ENCODE measurements around the gene UNC13B. TPM values are rescaled to one million over a fixed set of nuclear protein-coding genes. Genes with fewer than 3 reads are reported as not detected.

Gene UNC13B
- total and polyA plus RNA-seq, 2 of the 13 experiments (the other 11 are each of a cell fraction or from before 2014, with no cell fraction given), result 14.0 to 18.3 TPM

GRCh38 chr9:35161713-35162604 lies at the start of gene UNC13B (continued):
- peak; percentile 44 for TF ChIP-seq ZNF407 (CRISPR knock-in tag; IDR thresholded peaks at IDR 0.05; ENCODE audit: not compliant biosample characterization)
- TF ChIP-seq FOXC1 (CRISPR knock-in tag; IDR thresholded peaks at IDR 0.05; ENCODE audit: borderline replicate concordance), result peak; percentile 88; the same call in 1 of the 2 replicates
- peak; percentile 82 to 84 for TF ChIP-seq POLR2A (IDR thresholded peaks at IDR 0.05; ENCODE audit: insufficient read depth in 1 of 2, low read depth in 2 of 2, low read length in 2 of 2)
- no peak for TF ChIP-seq BHLHE40 (IDR thresholded peaks at IDR 0.05; ENCODE audit: low read length)
- no peak for TF ChIP-seq NR2F6 (IDR thresholded peaks at IDR 0.05)
- TF ChIP-seq NR2F6 (CRISPR knock-in tag; IDR thresholded peaks at IDR 0.05), result no peak; the same call in none of the 2 replicates
- TF ChIP-seq HNRNPH1 (optimal IDR thresholded peaks at IDR 0.05; ENCODE audit: low read depth, low read length), result no peak
- TF ChIP-seq HMGXB4 (CRISPR knock-in tag; IDR thresholded peaks at IDR 0.05; ENCODE audit: borderline replicate concordance in 1 of 2, low read depth in 1 of 2), result peak; percentile 85 to 87
- TF ChIP-seq ZC3H13 (CRISPR knock-in tag; IDR thresholded peaks at IDR 0.05), result peak; percentile 71
- peak; percentile 91 for TF ChIP-seq ASH2L (IDR thresholded peaks at IDR 0.05; ENCODE audit: insufficient read length, low read depth, low read length)
- TF ChIP-seq ZNF761 (CRISPR knock-in tag; conservative IDR thresholded peaks at IDR 0.05), result 0 out of 2 replicates have a peak, but pooled peaks have one; percentile 54
- TF ChIP-seq E2F2 (CRISPR knock-in tag; IDR thresholded peaks at IDR 0.05; ENCODE audit: borderline replicate concordance), result no peak
- peak; percentile 66; the same call in 1 of the 2 replicates for TF ChIP-seq ZNF782 (CRISPR knock-in tag; IDR thresholded peaks at IDR 0.05; ENCODE audit: borderline replicate concordance)
- TF ChIP-seq ZNF556 (CRISPR knock-in tag; IDR thresholded peaks at IDR 0.05; ENCODE audit: borderline replicate concordance), result peak; percentile 25; the same call in 1 of the 2 replicates
- TF ChIP-seq FIP1L1 (IDR thresholded peaks at IDR 0.05; ENCODE audit: borderline replicate concordance, insufficient read depth, low read depth, low read length), result no peak
